Measurements from ENCODE around the gene APH1B.
"Not testable (repeated sequence)": the region's sequence is repeated elsewhere in the genome, so short reads cannot be mapped to it uniquely, and the experiment has no call there.

Gene APH1B

DNA sequence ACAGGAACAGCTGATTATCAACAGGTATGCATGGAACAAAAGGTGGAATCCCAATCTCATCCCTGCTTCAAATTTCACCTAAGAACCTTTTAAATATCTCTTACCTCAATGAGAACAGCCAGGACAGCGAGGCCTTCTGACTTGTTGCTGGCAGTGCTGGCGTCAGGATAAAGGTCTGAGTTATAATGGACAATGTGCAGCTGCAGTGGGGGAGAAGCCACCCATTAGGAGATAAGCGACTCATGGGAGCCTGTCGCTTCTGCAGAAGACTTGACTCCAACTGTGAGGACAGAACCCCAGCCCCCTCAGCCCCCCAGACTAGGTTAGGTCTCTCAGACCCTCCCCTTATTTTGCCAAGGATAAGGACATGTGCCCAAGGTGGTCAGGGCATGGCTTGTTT lies 64.5 kb downstream of the APH1B start:
- DNase-seq (ENCODE audit: extremely low spot score), result no peak
- ChIA-PET POLR2A (no interaction called here), CTCF (no interaction called here)
- TF ChIP-seq NFRKB (IDR thresholded peaks at IDR 0.05) (no peak), ZNF384 (IDR thresholded peaks at IDR 0.05) (no peak), FOXM1 (IDR thresholded peaks at IDR 0.05; ENCODE audit: borderline replicate concordance) (no peak), L3MBTL2 (conservative IDR thresholded peaks at IDR 0.05) (no peak), CTBP1 (IDR thresholded peaks at IDR 0.05; ENCODE audit: borderline replicate concordance) (no peak), FOXK2 (IDR thresholded peaks at IDR 0.05) (no peak), SP1 (IDR thresholded peaks at IDR 0.05) (no peak), HDGF (IDR thresholded peaks at IDR 0.05; ENCODE audit: borderline replicate concordance) (no peak), TARDBP (IDR thresholded peaks at IDR 0.05) (no peak), SUZ12 (IDR thresholded peaks at IDR 0.05) (no peak), ARNT (IDR thresholded peaks at IDR 0.05) (no peak), FOXA1 (IDR thresholded peaks at IDR 0.05) (no peak), ELF4 (IDR thresholded peaks at IDR 0.05) (no peak), LEF1 (IDR thresholded peaks at IDR 0.05; ENCODE audit: borderline replicate concordance) (no peak), BHLHE40 (IDR thresholded peaks at IDR 0.05; ENCODE audit: borderline replicate concordance) (no peak)
- TF ChIP-seq, protein P1, sequence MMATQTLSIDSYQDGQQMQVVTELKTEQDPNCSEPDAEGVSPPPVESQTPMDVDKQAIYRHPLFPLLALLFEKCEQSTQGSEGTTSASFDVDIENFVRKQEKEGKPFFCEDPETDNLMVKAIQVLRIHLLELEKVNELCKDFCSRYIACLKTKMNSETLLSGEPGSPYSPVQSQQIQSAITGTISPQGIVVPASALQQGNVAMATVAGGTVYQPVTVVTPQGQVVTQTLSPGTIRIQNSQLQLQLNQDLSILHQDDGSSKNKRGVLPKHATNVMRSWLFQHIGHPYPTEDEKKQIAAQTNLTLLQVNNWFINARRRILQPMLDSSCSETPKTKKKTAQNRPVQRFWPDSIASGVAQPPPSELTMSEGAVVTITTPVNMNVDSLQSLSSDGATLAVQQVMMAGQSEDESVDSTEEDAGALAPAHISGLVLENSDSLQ (IDR thresholded peaks at IDR 0.05), result no peak

DNA sequence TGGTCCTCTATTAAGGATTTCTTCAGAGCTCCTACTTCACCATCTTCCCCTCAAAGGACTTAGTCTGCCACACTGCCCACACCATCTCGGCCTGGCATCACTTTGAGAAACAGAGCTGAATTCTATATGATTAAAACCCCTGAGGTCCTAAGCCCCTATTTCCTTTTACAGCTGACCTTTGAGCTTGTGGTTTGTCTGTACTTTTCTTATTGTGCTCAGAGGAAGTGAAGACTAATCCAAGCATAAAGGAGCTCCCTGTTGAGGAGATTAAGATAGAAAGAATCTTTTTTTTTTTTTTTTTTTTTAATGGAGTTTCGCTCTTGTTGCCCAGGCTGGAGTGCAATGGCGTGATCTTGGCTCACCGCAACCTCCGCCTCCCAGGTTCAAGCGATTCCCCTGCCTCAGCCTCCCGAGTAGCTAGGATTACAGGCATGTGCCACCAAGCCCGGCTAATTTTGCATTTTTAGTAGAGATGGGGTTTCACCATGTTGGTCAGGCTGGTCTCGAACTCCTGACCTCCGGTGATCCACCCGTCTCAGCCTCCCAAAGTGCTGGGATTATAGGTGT lies 65.7 kb downstream of the APH1B start:
- POLR2A ChIA-PET; CTCF ChIA-PET; DNase-seq (ENCODE audit: extremely low spot score): not testable (repeated sequence)

DNA sequence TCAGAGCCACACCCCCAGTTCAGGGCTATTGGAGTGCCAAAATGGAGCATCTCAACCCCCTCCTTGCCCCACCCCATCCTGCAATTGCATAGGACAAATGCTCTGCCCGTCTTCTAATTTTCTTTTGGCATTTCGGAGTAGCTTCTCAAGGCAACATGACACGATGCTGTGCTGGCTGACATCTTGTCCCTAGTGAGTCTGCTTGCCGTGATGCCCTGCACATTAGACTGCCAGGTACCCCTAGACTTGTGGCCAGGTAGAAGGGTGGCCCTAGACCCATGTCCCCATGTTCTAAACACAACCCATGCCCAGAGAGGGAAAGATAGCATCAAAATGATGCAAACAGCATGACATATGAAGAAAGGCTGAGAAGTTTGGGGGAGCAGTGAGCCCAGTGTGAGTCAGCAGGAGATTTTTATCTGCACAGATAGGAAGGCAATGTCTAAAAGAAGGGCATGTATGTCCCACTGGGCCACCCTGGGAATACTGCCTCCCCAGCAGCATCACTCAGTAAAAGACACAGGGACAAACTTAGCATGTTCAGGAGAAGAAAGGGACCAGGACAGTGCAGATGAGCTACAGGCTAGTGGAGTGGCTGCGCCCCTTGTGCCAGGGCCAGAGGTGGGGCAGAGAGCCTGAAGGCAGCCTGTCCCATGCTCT lies 67.5 kb downstream of the APH1B start:
- ChIA-PET POLR2A (no interaction called here), CTCF (no interaction called here)
- TF ChIP-seq TARDBP (IDR thresholded peaks at IDR 0.05) (no peak), HDGF (IDR thresholded peaks at IDR 0.05; ENCODE audit: borderline replicate concordance) (no peak), LEF1 (IDR thresholded peaks at IDR 0.05; ENCODE audit: borderline replicate concordance) (no peak), FOXA1 (IDR thresholded peaks at IDR 0.05) (no peak), FOXM1 (IDR thresholded peaks at IDR 0.05; ENCODE audit: borderline replicate concordance) (no peak), ELF4 (IDR thresholded peaks at IDR 0.05) (no peak), L3MBTL2 (conservative IDR thresholded peaks at IDR 0.05) (no peak), NFRKB (IDR thresholded peaks at IDR 0.05) (no peak), SUZ12 (IDR thresholded peaks at IDR 0.05) (no peak), CTBP1 (IDR thresholded peaks at IDR 0.05; ENCODE audit: borderline replicate concordance) (no peak), ARNT (IDR thresholded peaks at IDR 0.05) (no peak), ZNF384 (IDR thresholded peaks at IDR 0.05) (no peak), BHLHE40 (IDR thresholded peaks at IDR 0.05; ENCODE audit: borderline replicate concordance) (no peak), SP1 (IDR thresholded peaks at IDR 0.05) (no peak), FOXK2 (IDR thresholded peaks at IDR 0.05) (no peak)
- TF ChIP-seq, protein P1 (IDR thresholded peaks at IDR 0.05), result no peak
- no peak for DNase-seq (ENCODE audit: extremely low spot score)

DNA sequence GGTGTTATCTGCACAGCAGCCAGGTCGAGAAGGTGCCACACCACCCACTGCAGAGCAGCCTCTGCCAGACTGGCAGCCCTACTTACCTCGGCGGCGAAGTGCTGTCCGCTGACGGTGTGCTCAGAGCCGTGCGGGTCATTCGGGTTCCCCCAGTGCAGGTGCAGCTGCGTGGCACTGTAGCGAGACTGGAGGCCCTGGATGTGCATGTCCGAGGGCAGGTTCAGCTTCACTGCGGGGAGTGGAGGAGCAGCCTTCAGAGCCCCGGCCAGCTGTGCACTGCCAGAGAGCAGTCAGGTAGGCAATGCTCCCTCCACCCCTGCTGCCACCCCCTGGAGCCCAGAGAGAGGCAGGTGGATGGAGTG lies 68.0 kb downstream of the APH1B start:
- POLR2A ChIA-PET, result no interaction called here
- TF ChIP-seq, protein P1 (IDR thresholded peaks at IDR 0.05), result no peak
- TF ChIP-seq FOXK2 (IDR thresholded peaks at IDR 0.05) (no peak), NFRKB (IDR thresholded peaks at IDR 0.05) (no peak), SUZ12 (IDR thresholded peaks at IDR 0.05) (no peak), HDGF (IDR thresholded peaks at IDR 0.05; ENCODE audit: borderline replicate concordance) (no peak), ARNT (IDR thresholded peaks at IDR 0.05) (no peak), ZNF384 (IDR thresholded peaks at IDR 0.05) (no peak), BHLHE40 (IDR thresholded peaks at IDR 0.05; ENCODE audit: borderline replicate concordance) (no peak)
- DNase-seq (ENCODE audit: extremely low spot score), result no peak
- CTCF ChIA-PET, result no interaction called here

DNA sequence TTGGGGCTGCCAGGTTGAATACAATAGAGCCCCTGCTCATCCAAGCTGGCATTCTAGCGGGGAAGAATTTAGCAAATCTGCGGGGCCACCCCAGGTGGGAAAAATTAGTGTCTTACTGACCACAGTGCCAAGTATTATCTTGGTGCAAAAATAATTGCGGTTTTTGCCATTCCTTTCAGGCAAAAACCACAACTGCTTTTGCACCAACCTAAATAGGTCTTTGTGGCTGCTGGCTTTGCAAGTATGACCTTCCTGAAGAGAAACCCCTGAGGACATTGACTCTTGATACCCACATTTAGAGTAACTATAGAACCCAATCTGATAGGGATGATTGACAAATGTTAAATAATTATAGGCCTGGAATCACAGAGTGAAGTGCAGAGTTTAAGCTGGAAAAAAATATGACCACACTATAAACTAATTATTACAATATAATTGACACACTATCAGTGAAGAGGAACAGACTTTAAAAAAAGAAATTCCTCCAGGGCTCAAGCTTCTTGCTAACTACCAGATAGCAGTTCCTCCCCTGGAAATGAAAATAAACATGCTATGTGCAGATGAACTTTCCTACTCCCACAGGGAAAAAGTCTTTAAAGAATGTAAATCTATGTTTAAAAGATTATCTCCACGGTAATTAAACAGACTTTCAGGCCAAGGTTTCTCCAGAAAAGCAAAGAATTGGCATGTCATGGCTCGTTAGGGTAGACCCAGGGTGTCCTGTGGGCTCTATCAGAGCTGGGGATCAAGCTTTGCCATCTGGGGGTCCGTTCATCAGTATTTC lies 69.9 kb downstream of the APH1B start:
- no peak for DNase-seq (ENCODE audit: extremely low spot score)
- ChIA-PET CTCF (no interaction called here), POLR2A (no interaction called here)
- TF ChIP-seq NFRKB (IDR thresholded peaks at IDR 0.05) (no peak), FOXK2 (IDR thresholded peaks at IDR 0.05) (no peak), HDGF (IDR thresholded peaks at IDR 0.05; ENCODE audit: borderline replicate concordance) (no peak), LEF1 (IDR thresholded peaks at IDR 0.05; ENCODE audit: borderline replicate concordance) (no peak), SUZ12 (IDR thresholded peaks at IDR 0.05) (no peak), ELF4 (IDR thresholded peaks at IDR 0.05) (no peak), CTBP1 (IDR thresholded peaks at IDR 0.05; ENCODE audit: borderline replicate concordance) (no peak)

DNA sequence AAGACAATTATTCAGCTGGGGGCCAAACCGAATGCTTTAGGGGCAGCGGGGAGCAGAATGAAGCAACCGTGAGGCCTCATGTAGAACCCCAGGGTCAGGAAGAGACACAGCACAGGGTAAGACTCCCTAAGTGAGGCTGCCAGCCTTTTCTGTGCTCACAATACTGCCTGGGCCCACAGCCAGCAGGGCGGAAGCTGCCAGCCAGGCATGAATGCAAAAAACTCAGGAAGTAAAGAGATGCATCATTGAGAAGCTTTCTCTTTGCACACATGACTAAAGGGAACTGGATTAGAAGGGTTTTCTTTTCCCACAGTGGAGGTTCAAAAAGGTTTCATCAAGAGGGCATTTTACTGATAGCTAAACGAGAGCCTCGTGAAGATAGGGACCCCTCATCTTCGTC lies 71.0 kb downstream of the APH1B start:
- no peak for DNase-seq (ENCODE audit: extremely low spot score)
- no peak for TF ChIP-seq TARDBP (IDR thresholded peaks at IDR 0.05)
- no peak for TF ChIP-seq BHLHE40 (IDR thresholded peaks at IDR 0.05; ENCODE audit: borderline replicate concordance)
- no peak for TF ChIP-seq ARNT (IDR thresholded peaks at IDR 0.05)
- TF ChIP-seq SUZ12 (IDR thresholded peaks at IDR 0.05), result no peak
- no peak for TF ChIP-seq L3MBTL2 (conservative IDR thresholded peaks at IDR 0.05)
- ChIA-PET CTCF (no interaction called here), POLR2A (interaction anchor here (1.4 kb wide), 1 partner anchor 33 kb away, joined by 3 read pairs; the partner anchor contains the start of gene CA12)

All from HEK293T (cell line).